H1 (cell line): ENCODE measurements around the gene OR2A42. TPM values are rescaled to one million over a fixed set of nuclear protein-coding genes. Genes with fewer than 3 reads are reported as not detected.
"Not testable (repeated sequence)": the region's sequence is repeated elsewhere in the genome, so short reads cannot be mapped to it uniquely, and the experiment has no call there.

Source experiments
- CTCF ChIA-PET: fragments of 300-600 bp; sonication (Branson Sonifier 250); formaldehyde crosslinking; loops from one replicate; lab custom pipeline; 2021; ENCODE audit not compliant: partially characterized antibody; lab: Charles Lee
- POLR2A ChIA-PET: fragments of 300-600 bp; sonication (Branson Sonifier 250); formaldehyde crosslinking; loops from one replicate; lab custom pipeline; 2021; ENCODE audit warnings: inconsistent platforms; ENCODE audit not compliant: partially characterized antibody; lab: Charles Lee
- DNase-seq, 2 experiments: peaks; one replicate each; pipeline versions ENCODE4 v3.0.0 to v3.0.0-alpha.2; 2010 to 2022; ENCODE audit warnings: low spot score in 2 of 2, low read depth in 1 of 2, mixed read lengths in 1 of 2
- FAIRE-seq: peaks from 2 replicates; lab custom pipeline; 2011; peaks lifted over from hg19 to GRCh38; lab: Jason Lieb, UNC
- H2AFZ ChIP-seq: 2 replicates; pipeline ENCODE4 v1.8.1; 2012; ENCODE audit warnings: low read length, inconsistent platforms
- H2AK5ac ChIP-seq: 2 replicates; pipeline ENCODE4 v1.6.1; 2013; ENCODE audit warnings: low read depth, low read length
- H2BK120ac ChIP-seq: replicated peaks from 2 replicates; pipeline ENCODE3; 2013; ENCODE audit warnings: low read depth, low read length, inconsistent platforms
- H2BK12ac ChIP-seq: 2 replicates; pipeline ENCODE4 v1.6.1; 2013; ENCODE audit warnings: low read depth, low read length
- H2BK15ac ChIP-seq: 2 replicates; pipeline ENCODE4 v1.6.1; 2013; ENCODE audit warnings: low read length
- H2BK20ac ChIP-seq: 2 replicates; pipeline ENCODE4 v1.6.1; 2013; ENCODE audit warnings: low read length
- H2BK5ac ChIP-seq: 2 replicates; pipeline ENCODE4 v1.6.1; 2013; ENCODE audit warnings: low read depth, low read length
- H3K14ac ChIP-seq: 2 replicates; pipeline ENCODE4 v1.6.1; 2013; ENCODE audit warnings: inconsistent platforms; ENCODE audit not compliant: insufficient read length
- H3K18ac ChIP-seq: 2 replicates; pipeline ENCODE4 v1.6.1; 2013; ENCODE audit warnings: low read length; ENCODE audit errors: extremely low read depth
- H3K23ac ChIP-seq: 2 replicates; pipeline ENCODE4 v1.6.1; 2013; ENCODE audit warnings: inconsistent platforms; ENCODE audit not compliant: insufficient read length
- H3K23me2 ChIP-seq: 2 replicates; pipeline ENCODE4 v1.6.1; 2013; ENCODE audit warnings: low read depth, low read length
- H3K27ac ChIP-seq: 2 replicates; pipeline ENCODE4 v1.6.1; 2011; ENCODE audit warnings: low read depth, low read length, inconsistent platforms
- H3K27me3 ChIP-seq, 4 experiments: replicated peaks in 1 of 4; 1 replicate in 1 of 4; 2 replicates in 3 of 4; pipeline versions ENCODE4 v1.6.1 to v1.8.1; 2011 to 2013; ENCODE audit warnings: low read length in 3 of 4, mild to moderate bottlenecking in 3 of 4, inconsistent platforms in 2 of 4, mixed read lengths in 2 of 4, moderate library complexity in 1 of 4; ENCODE audit not compliant: control insufficient read depth in 3 of 4, insufficient read depth in 3 of 4; ENCODE audit errors: extremely low read depth in 1 of 4
- H3K36me3 ChIP-seq, 4 experiments: 2 replicates each; pipeline versions ENCODE4 v1.6.1 to v1.8.1; 2011 to 2013; ENCODE audit warnings: mild to moderate bottlenecking in 4 of 4, low read length in 3 of 4, moderate library complexity in 2 of 4, control low read depth in 1 of 4, inconsistent platforms in 1 of 4; ENCODE audit not compliant: insufficient read depth in 4 of 4, control insufficient read depth in 2 of 4
- H3K4ac ChIP-seq: replicated peaks from 2 replicates; pipeline ENCODE3; 2013; ENCODE audit warnings: low read length, low read depth, mixed read lengths, inconsistent platforms; ENCODE audit not compliant: insufficient read length
- H3K4me1 ChIP-seq, 4 experiments: replicated peaks in 1 of 4; 1 replicate in 1 of 4; 2 replicates in 3 of 4; pipeline versions ENCODE4 v1.6.1 to v1.8.1; 2011 to 2013; ENCODE audit warnings: low read length in 3 of 4, inconsistent platforms in 2 of 4, mixed read lengths in 1 of 4; ENCODE audit not compliant: insufficient read depth in 4 of 4, control insufficient read depth in 3 of 4
- H3K4me2 ChIP-seq, 2 experiments: 2 replicates each; pipeline versions ENCODE4 v1.6.1 to v1.8.1; 2011 to 2013; ENCODE audit warnings: low read depth in 2 of 2, low read length in 2 of 2, control low read depth in 1 of 2, inconsistent platforms in 1 of 2, mild to moderate bottlenecking in 1 of 2; ENCODE audit not compliant: insufficient read depth in 1 of 2
- H3K4me3 ChIP-seq, 4 experiments: fragments of 200-600, 300-600 bp in 1 of 4; sonication (generic), shearing (Covaris generic), sonication (Bioruptor Twin) in 1 of 4; 2 replicates each; pipeline versions ENCODE4 v1.5.1 to v1.8.1; 2011 to 2016; ENCODE audit warnings: low read length in 4 of 4, low read depth in 3 of 4, control low read depth in 2 of 4, inconsistent platforms in 2 of 4, mild to moderate bottlenecking in 2 of 4, mixed read lengths in 1 of 4, moderate library complexity in 1 of 4; ENCODE audit not compliant: insufficient read depth in 2 of 4; ENCODE audit errors: extremely low read depth in 1 of 4
- H3K56ac ChIP-seq: replicated peaks from 2 replicates; pipeline ENCODE3; 2013; ENCODE audit warnings: low read depth, mild to moderate bottlenecking, mixed read lengths, low read length, inconsistent platforms; ENCODE audit not compliant: insufficient read length
- H3K79me1 ChIP-seq: 2 replicates; pipeline ENCODE4 v1.6.1; 2013; ENCODE audit warnings: low read depth, low read length, control low read depth
- H3K79me2 ChIP-seq, 2 experiments: 2 replicates each; pipeline versions ENCODE4 v1.6.1 to v1.8.1; 2012 to 2013; ENCODE audit warnings: low read length in 2 of 2, mild to moderate bottlenecking in 2 of 2, inconsistent platforms in 1 of 2; ENCODE audit not compliant: insufficient read depth in 2 of 2, control insufficient read depth in 1 of 2
- H3K9ac ChIP-seq, 4 experiments: replicated peaks in 1 of 4; 1 replicate in 1 of 4; 2 replicates in 3 of 4; pipeline versions ENCODE4 v1.6.1 to v1.8.1; 2011 to 2013; ENCODE audit warnings: low read depth in 3 of 4, low read length in 3 of 4, control low read depth in 2 of 4, mild to moderate bottlenecking in 2 of 4, moderate library complexity in 2 of 4, inconsistent platforms in 1 of 4; ENCODE audit errors: extremely low read depth in 1 of 4
- H3K9me3 ChIP-seq, 2 experiments: 2 replicates each; pipeline versions ENCODE4 v1.6.1 to v1.8.1; 2012 to 2013; ENCODE audit warnings: mild to moderate bottlenecking in 2 of 2, moderate library complexity in 2 of 2, control low read depth in 1 of 2, inconsistent platforms in 1 of 2, low read depth in 1 of 2, low read length in 1 of 2, mixed read lengths in 1 of 2; ENCODE audit not compliant: insufficient read depth in 2 of 2
- H4K20me1 ChIP-seq, 2 experiments: replicated peaks in 1 of 2; 2 replicates each; pipeline versions ENCODE3 to v1.8.1; 2011 to 2013; ENCODE audit warnings: inconsistent platforms in 2 of 2, low read length in 2 of 2, mild to moderate bottlenecking in 1 of 2; ENCODE audit not compliant: insufficient read depth in 2 of 2, control insufficient read depth in 1 of 2
- H4K5ac ChIP-seq: 2 replicates; pipeline ENCODE4 v1.6.1; 2013; ENCODE audit warnings: low read length, low read depth, mixed read lengths, inconsistent platforms; ENCODE audit not compliant: insufficient read length
- H4K8ac ChIP-seq: 2 replicates; pipeline ENCODE4 v1.8.0; 2013; ENCODE audit warnings: mild to moderate bottlenecking, moderate library complexity, low read length, inconsistent platforms; ENCODE audit not compliant: insufficient read depth; ENCODE audit errors: extremely low read depth
- H4K91ac ChIP-seq: replicated peaks from 2 replicates; pipeline ENCODE3; 2013; ENCODE audit warnings: low read length, mixed read lengths, inconsistent platforms; ENCODE audit not compliant: insufficient read length
- WGBS, 2 experiments: shearing (Covaris generic) in 1 of 2; methylation state at CpG; one replicate each; pipeline versions ENCODE4 v1.1.6 to v1.1.7; 2013 to 2015; ENCODE audit warnings: low lambda C conversion rate in 2 of 2, mixed read lengths in 2 of 2, inconsistent platforms in 1 of 2, low coverage in 1 of 2, missing lambda C conversion rate in 1 of 2; ENCODE audit not compliant: insufficient replicate concordance in 2 of 2, insufficient coverage in 1 of 2, insufficient read length in 1 of 2; ENCODE audit errors: extremely low coverage in 1 of 2, missing lambda C conversion rate in 1 of 2; 5-methylcytosine and 5-hydroxymethylcytosine counted together
- polyA plus RNA-seq, 7 experiments: library from polyadenylated mRNA; depleted of rRNA in 3 of 7; stranded (reverse) in 5 of 7; unstranded in 2 of 7; fragments of >200 nt in 5 of 7; fragments of 200-250 nt in 2 of 7; gene quantifications; 1 replicate in 5 of 7; 2 replicates in 1 of 7; 4 replicates in 1 of 7; pipeline versions ENCODE4 v1.2.1 to v1.2.3, GENCODE V29; 2011 to 2013; ENCODE audit warnings: missing spikeins in 2 of 7, mixed read lengths in 2 of 7
- total RNA-seq: library from RNA; stranded (reverse); fragmentation: NEBNext Ultra II Directional; extraction: Animal tissue kit (Norgen Biotek cat#: 25700); gene quantifications from 2 replicates; pipeline ENCODE4 v1.2.1, GENCODE V29; 2021

Gene OR2A42
- total and polyA plus RNA-seq, 2 of the 8 experiments (the other 6 are each of a cell fraction or from before 2014, with no cell fraction given) = not detected

GRCh38 chr7:144201978-144202377 lies 37.4 kb downstream of the OR2A42 start:
- H3K9ac ChIP-seq, FAIRE-seq, H2AFZ ChIP-seq, H3K18ac ChIP-seq, H3K14ac ChIP-seq, H3K23me2 ChIP-seq, DNase-seq, H3K4me3 ChIP-seq, H4K5ac ChIP-seq, H3K9me3 ChIP-seq, H2BK5ac ChIP-seq, CTCF ChIA-PET, H3K4me1 ChIP-seq, H4K91ac ChIP-seq, H3K79me1 ChIP-seq, POLR2A ChIA-PET, H3K4ac ChIP-seq, H2BK12ac ChIP-seq, H4K8ac ChIP-seq, H4K20me1 ChIP-seq, H3K27ac ChIP-seq, H2AK5ac ChIP-seq, H3K79me2 ChIP-seq, H3K36me3 ChIP-seq, H2BK20ac ChIP-seq, H3K23ac ChIP-seq, H3K27me3 ChIP-seq, H2BK15ac ChIP-seq, H2BK120ac ChIP-seq, H3K56ac ChIP-seq, H3K4me2 ChIP-seq: not testable (repeated sequence)
- no CpG with 5 or more reads among the region's 1 CpG for WGBS, 2 experiments

GRCh38 chr7:144198934-144199333 lies 40.5 kb downstream of the OR2A42 start:
- H2AFZ ChIP-seq, H2BK5ac ChIP-seq, H4K8ac ChIP-seq, FAIRE-seq, H2BK12ac ChIP-seq, H3K27ac ChIP-seq, H3K56ac ChIP-seq, H4K20me1 ChIP-seq, H3K4me3 ChIP-seq, H4K5ac ChIP-seq, H3K79me1 ChIP-seq, H3K4me1 ChIP-seq, H2AK5ac ChIP-seq, H3K14ac ChIP-seq, H4K91ac ChIP-seq, CTCF ChIA-PET, H3K9ac ChIP-seq, H2BK20ac ChIP-seq, H3K79me2 ChIP-seq, H3K4ac ChIP-seq, H3K4me2 ChIP-seq, H3K9me3 ChIP-seq, H3K36me3 ChIP-seq, H3K18ac ChIP-seq, H3K23ac ChIP-seq, H3K23me2 ChIP-seq, H2BK15ac ChIP-seq, H2BK120ac ChIP-seq, H3K27me3 ChIP-seq, POLR2A ChIA-PET, DNase-seq: not testable (repeated sequence)
- WGBS, 2 experiments = 74% methylated on average over 3 of the region's 4 CpGs; no CpG with 5 or more reads in 1 of the 2 experiments
